Breast epithelium (tissue), 3 donors: ENCODE results near the gene CLHC1.

Experiments
- CTCF ChIP-seq, 3 donors: fragments of 450-650 bp; IDR thresholded peaks; one replicate each; pipeline ENCODE4 v1.5.1; 2016 to 2017; ENCODE audit warnings: antibody characterized with exemption in 3 of 3, mild to moderate bottlenecking in 3 of 3, moderate library complexity in 3 of 3
- POLR2A ChIP-seq: fragments of 450-650 bp; IDR thresholded peaks from one replicate; pipeline ENCODE4 v1.6.1; 2016; ENCODE audit warnings: antibody characterized with exemption, mild to moderate bottlenecking, moderate library complexity
- POLR2AphosphoS5 ChIP-seq, 3 donors: sonication (generic); formaldehyde crosslinking; IDR thresholded peaks; one replicate each; pipeline ENCODE4 v1.6.1; 2017; ENCODE audit warnings: antibody characterized with exemption in 3 of 3

- TF ChIP-seq POLR2A, result no peak
- TF ChIP-seq CTCF (IDR thresholded peaks at IDR 0.05), result no peak
- no peak for TF ChIP-seq POLR2AphosphoS5 (IDR thresholded peaks at IDR 0.05)
These were observed 90.3 kb downstream of the CLHC1 start for GRCh38 chr2:55141572-55142413.
